Left lung (tissue), 10 donors: ENCODE data around the gene HMGN5. TPM values are rescaled to one million over a fixed set of nuclear protein-coding genes. Genes with fewer than 3 reads are reported as not detected.

Source experiments
- ATAC-seq: fragments of 200-7000 bp; cut with Tn5 transposase; one replicate; pipeline ENCODE4 v1.9.1; 2020; ENCODE audit warnings: moderate library complexity
- DNase-seq, 4 donors: peaks; one replicate each; pipeline ENCODE4 v3.0.0-alpha.2; 2013 to 2020
- H3K27ac ChIP-seq, 2 donors: fragments of 200-600 bp; sonication (generic) in 1 of 2; one replicate each; pipeline versions ENCODE4 v1.5.0 to v1.8.0; 2020 to 2021
- H3K27me3 ChIP-seq, 2 donors: fragments of 200-600 bp; sonication (generic) in 1 of 2; one replicate each; pipeline versions ENCODE4 v1.5.0 to v1.8.0; 2020 to 2021
- H3K36me3 ChIP-seq, 2 donors: fragments of 200-600 bp; sonication (generic) in 1 of 2; one replicate each; pipeline versions ENCODE4 v1.5.0 to v1.8.0; 2020 to 2021
- H3K4me1 ChIP-seq, 2 donors: fragments of 200-600 bp; one replicate each; pipeline ENCODE4 v1.8.0; 2021
- H3K4me3 ChIP-seq, 2 donors: fragments of 200-600 bp; sonication (generic) in 1 of 2; one replicate each; pipeline versions ENCODE4 v1.5.0 to v1.8.0; 2020 to 2021; ENCODE audit warnings: mild to moderate bottlenecking in 1 of 2
- H3K9me3 ChIP-seq, 2 donors: fragments of 200-600 bp; sonication (generic) in 1 of 2; one replicate each; pipeline versions ENCODE4 v1.5.0 to v1.8.0; 2020 to 2021
- intact Hi-C, 2 donors: fragments of 100-400 bp; cut with DNase I; formaldehyde crosslinking; loops; one replicate each; pipeline versions ENCODE4 v1.11.2 to v1.14.2; 2022
- polyA plus RNA-seq, 6 donors: library from polyadenylated mRNA; unstranded; fragments of 120-200 nt; gene quantifications; one replicate each; pipeline ENCODE4 v1.2.1, GENCODE V29; 2013; ENCODE audit not compliant: insufficient read length in 6 of 6
- total RNA-seq, 2 donors: library from RNA; stranded (reverse); fragmentation: NEBNext Ultra II Directional; extraction: Animal tissue kit (Norgen Biotek cat#: 25700); gene quantifications; one replicate each; pipeline ENCODE4 v1.2.1, GENCODE V29; 2021
- TF ChIP-seq, protein P1 (sequence below), 2 donors: fragments of 200-600 bp; sonication (generic) in 1 of 2; IDR thresholded peaks; one replicate each; pipeline versions ENCODE4 v1.5.0 to v1.8.0; 2021; ENCODE audit warnings: antibody characterized with exemption in 2 of 2
- donor health status: DM: no; HTN: yes; CAD: no.
- donor health status: DM: no; HTN: no; CAD: no.

The HMGN5 gene
- total and polyA plus RNA-seq, 8 donors, result 3.0 to 31.9 (median 26.1) TPM

DNA sequence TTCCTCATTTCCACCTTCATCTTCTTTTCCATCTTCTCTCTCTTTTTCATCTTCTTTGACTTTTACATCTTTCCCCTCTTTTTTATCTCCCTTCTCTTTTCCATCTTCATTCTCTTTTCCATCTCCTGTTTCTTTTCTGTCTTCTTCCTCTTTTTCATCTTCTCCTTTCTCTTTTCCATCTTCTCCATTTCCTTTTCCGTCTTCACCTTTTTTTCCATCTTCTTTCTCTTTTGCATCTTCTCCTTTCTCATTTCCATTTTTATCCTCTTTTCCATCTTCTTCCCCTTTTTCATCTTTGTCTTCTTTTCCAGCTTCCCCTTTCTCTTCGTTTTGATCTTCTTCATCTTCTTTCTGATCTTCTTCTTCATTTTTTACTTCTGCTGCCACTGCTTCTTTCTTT, 87.0 kb downstream of the HMGN5 start:
- ATAC-seq (no peak), DNase-seq (no peak)
- intact Hi-C loops, result no loop called here
- no peak overlapping the region for H3K4me3 ChIP-seq
- no peaks in the 10 kb centered on the region for H3K27me3 ChIP-seq
- no peak overlapping the region for H3K27ac ChIP-seq
- H3K36me3 ChIP-seq, result no peaks in the 10 kb centered on the region
- no peaks in the 10 kb centered on the region for H3K9me3 ChIP-seq
- TF ChIP-seq, protein P1, sequence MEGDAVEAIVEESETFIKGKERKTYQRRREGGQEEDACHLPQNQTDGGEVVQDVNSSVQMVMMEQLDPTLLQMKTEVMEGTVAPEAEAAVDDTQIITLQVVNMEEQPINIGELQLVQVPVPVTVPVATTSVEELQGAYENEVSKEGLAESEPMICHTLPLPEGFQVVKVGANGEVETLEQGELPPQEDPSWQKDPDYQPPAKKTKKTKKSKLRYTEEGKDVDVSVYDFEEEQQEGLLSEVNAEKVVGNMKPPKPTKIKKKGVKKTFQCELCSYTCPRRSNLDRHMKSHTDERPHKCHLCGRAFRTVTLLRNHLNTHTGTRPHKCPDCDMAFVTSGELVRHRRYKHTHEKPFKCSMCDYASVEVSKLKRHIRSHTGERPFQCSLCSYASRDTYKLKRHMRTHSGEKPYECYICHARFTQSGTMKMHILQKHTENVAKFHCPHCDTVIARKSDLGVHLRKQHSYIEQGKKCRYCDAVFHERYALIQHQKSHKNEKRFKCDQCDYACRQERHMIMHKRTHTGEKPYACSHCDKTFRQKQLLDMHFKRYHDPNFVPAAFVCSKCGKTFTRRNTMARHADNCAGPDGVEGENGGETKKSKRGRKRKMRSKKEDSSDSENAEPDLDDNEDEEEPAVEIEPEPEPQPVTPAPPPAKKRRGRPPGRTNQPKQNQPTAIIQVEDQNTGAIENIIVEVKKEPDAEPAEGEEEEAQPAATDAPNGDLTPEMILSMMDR (IDR thresholded peaks at IDR 0.05), result no peak
- H3K4me1 ChIP-seq, result no peaks in the 10 kb centered on the region

DNA sequence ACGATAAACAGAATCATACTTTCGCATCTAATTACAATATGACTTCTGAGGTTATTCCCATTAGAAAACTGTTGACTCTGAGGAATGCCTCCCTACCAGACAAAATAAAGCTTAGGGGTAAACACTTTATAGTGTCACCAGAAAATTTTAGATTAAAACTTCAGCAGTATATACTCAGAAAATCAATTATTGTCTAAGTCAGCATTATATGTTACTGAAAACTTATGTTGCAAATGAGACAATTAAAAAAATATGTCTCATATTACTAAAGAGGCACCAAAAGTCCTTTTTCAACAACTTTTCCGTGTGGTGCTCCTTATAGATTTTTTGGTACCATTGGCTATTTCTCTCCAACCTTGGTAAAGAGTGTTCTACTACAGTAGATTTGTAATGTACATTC, 91.4 kb downstream of the HMGN5 start:
- no peak for ATAC-seq
- Histone ChIP-seq H3K9me3 (no peaks in the 10 kb centered on the region), H3K36me3 (no peaks in the 10 kb centered on the region), H3K4me3 (no peak overlapping the region), H3K27me3 (no peaks in the 10 kb centered on the region), H3K4me1 (no peaks in the 10 kb centered on the region), H3K27ac (no peak overlapping the region)
- no peak for DNase-seq
- TF ChIP-seq, protein P1 (IDR thresholded peaks at IDR 0.05), result no peak
- intact Hi-C loops, result no loop called here

DNA sequence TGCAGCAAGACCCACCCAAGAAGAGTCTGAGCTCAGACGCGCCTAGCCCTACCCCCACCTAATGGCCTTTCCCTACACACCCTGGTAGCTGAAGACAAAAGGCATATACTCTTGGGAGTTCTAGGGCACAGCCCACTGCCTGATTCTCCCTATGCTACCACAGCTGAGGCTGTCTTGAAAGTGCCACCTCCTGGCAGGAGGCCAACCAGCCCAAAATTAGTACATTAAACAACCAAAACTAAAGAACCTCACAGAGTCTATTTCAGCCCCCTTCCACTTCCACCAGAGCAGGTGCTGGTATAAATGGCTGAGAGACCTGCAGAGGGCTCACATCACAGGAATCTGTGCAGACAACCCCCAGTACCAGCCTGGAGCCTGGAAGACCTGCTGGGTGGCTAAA, 119.1 kb downstream of the HMGN5 start:
- Histone ChIP-seq H3K4me3 (no peak overlapping the region), H3K27me3 (no peaks in the 10 kb centered on the region), H3K4me1 (no peaks in the 10 kb centered on the region), H3K27ac (no peak overlapping the region), H3K9me3 (no peaks in the 10 kb centered on the region), H3K36me3 (no peaks in the 10 kb centered on the region)
- ATAC-seq, result no peak
- DNase-seq, result no peak
- TF ChIP-seq, protein P1 (IDR thresholded peaks at IDR 0.05), result no peak
- intact Hi-C loops, result no loop called here

Other genes starting within 250 kb of the HMGN5 start
- 100 to 1,000 TPM; 110 to 127 TPM for gene SH3BGRL, start 189 bp upstream of the HMGN5 start, total RNA-seq
- 100 to 1,000 TPM; 205 to 240 (median 221) TPM for gene SH3BGRL, start 189 bp upstream of the HMGN5 start, polyA plus RNA-seq